SK-N-SH (cell line): ENCODE data around the gene N4BP2L2. TPM values are rescaled to one million over a fixed set of nuclear protein-coding genes. Genes with fewer than 3 reads are reported as not detected.

Experiments
- CTCF ChIA-PET: fragments of 300-600, 350-600 bp; formaldehyde crosslinking; extraction: SDS; loops from one replicate; lab custom pipeline; 2021; lab: Yijun Ruan, JAX
- POLR2A ChIA-PET: fragments of 350-600 bp; sonication (Branson Sonifier 250); formaldehyde crosslinking; extraction: SDS; loops from one replicate; lab custom pipeline; 2020; ENCODE audit warnings: antibody characterized with exemption, inconsistent platforms; lab: Yijun Ruan, JAX
- DNase-seq: peaks from one replicate; pipeline ENCODE4 v3.0.0; 2012
- H2AFZ ChIP-seq: fragments of 200-600 bp; sonication (generic); 2 replicates; pipeline ENCODE4 v1.8.1; 2016; ENCODE audit warnings: antibody characterized with exemption, mild to moderate bottlenecking, low read depth
- H3F3A ChIP-seq: fragments of 200-600 bp; sonication (generic); replicated peaks from 2 replicates; pipeline ENCODE3; 2016; ENCODE audit warnings: antibody characterized with exemption, mild to moderate bottlenecking; ENCODE audit not compliant: insufficient read depth
- H3K27ac ChIP-seq, 2 experiments: fragments of 200-500 bp in 1 of 2; fragments of 200-600 bp in 1 of 2; sonication (Bioruptor generic) in 1 of 2; sonication (generic), shearing (Covaris generic) in 1 of 2; 2 replicates each; pipeline versions ENCODE4 v1.5.1 to v1.6.1; 2014 to 2016; ENCODE audit warnings: low read depth in 2 of 2, inconsistent platforms in 1 of 2, low read length in 1 of 2, mild to moderate bottlenecking in 1 of 2, mixed read lengths in 1 of 2
- H3K27me3 ChIP-seq: fragments of 200-600 bp; sonication (generic), shearing (Covaris generic); 2 replicates; pipeline ENCODE4 v1.6.1; 2016; ENCODE audit warnings: mixed run types; ENCODE audit not compliant: insufficient read depth
- H3K36me3 ChIP-seq, 2 experiments: fragments of 200-500 bp in 1 of 2; fragments of 200-600 bp in 1 of 2; sonication (Bioruptor generic) in 1 of 2; sonication (generic) in 1 of 2; replicated peaks in 1 of 2; 2 replicates each; pipeline versions ENCODE3 to v1.5.1; 2014 to 2016; ENCODE audit warnings: low read length in 1 of 2, mild to moderate bottlenecking in 1 of 2; ENCODE audit not compliant: insufficient read depth in 2 of 2, control insufficient read depth in 1 of 2
- H3K4me1 ChIP-seq, 2 experiments: fragments of 200-500 bp in 1 of 2; fragments of 200-600 bp in 1 of 2; sonication (Bioruptor generic) in 1 of 2; sonication (generic), shearing (Covaris generic) in 1 of 2; 2 replicates each; pipeline versions ENCODE4 v1.5.1 to v1.6.1; 2014 to 2016; ENCODE audit warnings: low read depth in 1 of 2, low read length in 1 of 2, mixed run types in 1 of 2; ENCODE audit not compliant: insufficient read depth in 2 of 2, control insufficient read depth in 1 of 2
- H3K4me2 ChIP-seq: fragments of 200-600 bp; sonication (generic), shearing (Covaris generic); 2 replicates; pipeline ENCODE4 v1.6.1; 2017; ENCODE audit warnings: mixed run types
- H3K4me3 ChIP-seq, 2 experiments: fragments of 200-500 bp in 1 of 2; fragments of 200-600 bp in 1 of 2; sonication (Bioruptor generic) in 1 of 2; sonication (generic), shearing (Covaris generic) in 1 of 2; 2 replicates each; pipeline versions ENCODE4 v1.5.1 to v1.8.1; 2014 to 2016; ENCODE audit warnings: low read depth in 2 of 2, inconsistent platforms in 1 of 2, low read length in 1 of 2, mild to moderate bottlenecking in 1 of 2, mixed read lengths in 1 of 2, moderate library complexity in 1 of 2
- H3K79me2 ChIP-seq: fragments of 200-600 bp; sonication (generic); 2 replicates; pipeline ENCODE4 v1.8.1; 2017; ENCODE audit warnings: mild to moderate bottlenecking; ENCODE audit not compliant: insufficient read depth
- H3K9ac ChIP-seq: fragments of 200-600 bp; sonication (generic); 2 replicates; pipeline ENCODE4 v1.6.1; 2017; ENCODE audit warnings: mixed run types
- H3K9me2 ChIP-seq: fragments of 200-600 bp; sonication (generic); 2 replicates; pipeline ENCODE4 v1.6.1; 2017; ENCODE audit warnings: mixed run types
- H3K9me3 ChIP-seq: fragments of 200-600 bp; sonication (generic); 2 replicates; pipeline ENCODE4 v1.6.1; 2017; ENCODE audit warnings: mixed run types, mild to moderate bottlenecking, moderate library complexity
- H4K20me1 ChIP-seq: fragments of 200-600 bp; sonication (generic); 2 replicates; pipeline ENCODE4 v1.6.1; 2017; ENCODE audit warnings: mild to moderate bottlenecking, mixed run types; ENCODE audit not compliant: insufficient read depth
- CHD2 ChIP-seq: fragments of 150-350 bp; IDR thresholded peaks from 2 replicates; pipeline ENCODE4 v1.6.1; 2018; ENCODE audit warnings: low read length; ENCODE audit not compliant: partially characterized antibody
- ELF1 ChIP-seq: IDR thresholded peaks from 2 replicates; pipeline ENCODE4 v1.4.0; 2012
- EP300 ChIP-seq, 2 experiments: IDR thresholded peaks; 2 replicates each; pipeline versions ENCODE4 v1.4.0 to v1.6.1; 2012; ENCODE audit warnings: borderline replicate concordance in 1 of 2, low read depth in 1 of 2, low read length in 1 of 2
- EZH2phosphoT487 ChIP-seq: fragments of 200-600 bp; sonication (generic); IDR thresholded peaks from 2 replicates; pipeline ENCODE4 v1.6.1; 2017; ENCODE audit warnings: low read depth, mixed run types, mild to moderate bottlenecking, antibody characterized with exemption, moderate library complexity, borderline replicate concordance
- FOSL2 ChIP-seq: IDR thresholded peaks from 2 replicates; pipeline ENCODE4 v1.4.0; 2012; ENCODE audit warnings: low read depth, mild to moderate bottlenecking, moderate library complexity, borderline replicate concordance
- FOXJ3 ChIP-seq: sonication (generic); formaldehyde crosslinking; IDR thresholded peaks from 2 replicates; pipeline ENCODE4 v1.5.1; 2020; ENCODE audit warnings: mild to moderate bottlenecking, missing genetic modification reagents
- GABPA ChIP-seq: IDR thresholded peaks from 2 replicates; pipeline ENCODE4 v1.4.0; 2012; ENCODE audit warnings: low read depth, mild to moderate bottlenecking
- POLR2AphosphoS5 ChIP-seq: IDR thresholded peaks from 2 replicates; pipeline ENCODE4 v1.6.1; 2012; ENCODE audit warnings: low read depth, low read length
- RCOR1 ChIP-seq: fragments of 150-350 bp; IDR thresholded peaks from 2 replicates; pipeline ENCODE4 v1.6.1; 2017; ENCODE audit warnings: antibody characterized with exemption, low read length
- SIN3A ChIP-seq: IDR thresholded peaks from 2 replicates; pipeline ENCODE4 v1.6.1; 2012; ENCODE audit warnings: low read depth, mild to moderate bottlenecking, low read length, moderate library complexity, borderline replicate concordance
- TAF1 ChIP-seq: IDR thresholded peaks from 2 replicates; pipeline ENCODE4 v1.6.1; 2012; ENCODE audit warnings: low read depth, mild to moderate bottlenecking, low read length, moderate library complexity, borderline replicate concordance
- TCF12 ChIP-seq: IDR thresholded peaks from 2 replicates; pipeline ENCODE4 v1.4.0; 2012
- YY1 ChIP-seq: IDR thresholded peaks from 2 replicates; pipeline ENCODE4 v1.4.0; 2012; ENCODE audit warnings: low read depth, mild to moderate bottlenecking
- WGBS: methylation state at CpG from one replicate; pipeline ENCODE4 v1.1.6; 2017; ENCODE audit warnings: low lambda C conversion rate; 5-methylcytosine and 5-hydroxymethylcytosine counted together
- polyA plus RNA-seq, 3 experiments: library from polyadenylated mRNA; depleted of rRNA; stranded (reverse); fragments of >200 nt; gene quantifications; 2 replicates each; pipeline ENCODE4 v1.2.3, GENCODE V29; 2012
- TF ChIP-seq, protein P1 (sequence below): IDR thresholded peaks from 2 replicates; pipeline ENCODE4 v1.6.1; 2012; ENCODE audit warnings: mild to moderate bottlenecking, low read depth, low read length, moderate library complexity
- TF ChIP-seq, protein P2 (sequence below): IDR thresholded peaks from 2 replicates; pipeline ENCODE4 v1.4.0; 2012; ENCODE audit warnings: low read depth, borderline replicate concordance
- TF ChIP-seq, protein P3 (sequence below): IDR thresholded peaks from 2 replicates; pipeline ENCODE4 v1.4.0; 2012; ENCODE audit warnings: low read depth
- TF ChIP-seq, protein P4 (sequence below): IDR thresholded peaks from 2 replicates; pipeline ENCODE4 v1.4.0; 2012; ENCODE audit warnings: low read depth, borderline replicate concordance
- TF ChIP-seq, protein P5 (sequence below): IDR thresholded peaks from 2 replicates; pipeline ENCODE4; 2012

N4BP2L2 gene
- polyA plus RNA-seq, 1 of the 3 experiments (the other 2 are of a cell fraction), result 16.0 TPM

DNA sequence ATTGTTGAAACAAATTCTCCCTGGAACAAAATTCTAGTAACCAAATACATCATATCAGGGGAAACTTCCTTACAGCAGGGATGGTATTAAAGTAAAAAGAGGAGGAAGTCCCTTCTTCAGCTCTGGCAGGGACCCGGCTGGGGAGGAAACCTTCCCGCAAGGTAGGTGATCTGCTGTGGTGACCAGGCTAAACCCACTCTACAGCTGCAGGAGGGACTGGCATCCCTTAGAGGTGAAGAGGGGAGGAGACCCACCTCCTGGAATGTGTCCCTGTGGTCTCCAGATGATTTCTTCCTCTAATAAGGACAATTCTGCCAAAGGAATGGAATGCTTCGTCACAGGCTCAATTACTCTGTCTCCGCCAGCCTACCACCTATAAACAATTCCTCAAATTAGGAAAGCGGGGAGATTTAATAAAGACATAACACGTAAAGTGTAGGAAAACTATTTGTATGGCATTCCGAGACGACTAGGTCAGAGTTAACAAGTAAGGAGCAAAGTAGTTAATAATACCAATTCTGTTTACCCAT, 47.0 kb upstream of the N4BP2L2 start:
- H3F3A ChIP-seq, result peaks cover 8% of the 10 kb centered on the region
- H3K36me3 ChIP-seq, result no peaks in the 10 kb centered on the region
- peak overlapping the region; percentile 20; the same call in 1 of the 2 replicates for H3K9ac ChIP-seq
- H3K9me3 ChIP-seq, result no peaks in the 10 kb centered on the region
- no peak for DNase-seq
- TF ChIP-seq GABPA (no peak), TAF1 (no peak), EZH2phosphoT487 (no peak), YY1 (no peak), FOXJ3 (CRISPR knock-in tag) (no peak), SIN3A (no peak), EP300 (IDR thresholded peaks at IDR 0.05; ENCODE audit: borderline replicate concordance in 1 of 2, low read depth in 1 of 2, low read length in 1 of 2) (no peak), RCOR1 (no peak), CHD2 (no peak), ELF1 (no peak), TCF12 (no peak), FOSL2 (no peak), POLR2AphosphoS5 (no peak)
- TF ChIP-seq, protein P1, sequence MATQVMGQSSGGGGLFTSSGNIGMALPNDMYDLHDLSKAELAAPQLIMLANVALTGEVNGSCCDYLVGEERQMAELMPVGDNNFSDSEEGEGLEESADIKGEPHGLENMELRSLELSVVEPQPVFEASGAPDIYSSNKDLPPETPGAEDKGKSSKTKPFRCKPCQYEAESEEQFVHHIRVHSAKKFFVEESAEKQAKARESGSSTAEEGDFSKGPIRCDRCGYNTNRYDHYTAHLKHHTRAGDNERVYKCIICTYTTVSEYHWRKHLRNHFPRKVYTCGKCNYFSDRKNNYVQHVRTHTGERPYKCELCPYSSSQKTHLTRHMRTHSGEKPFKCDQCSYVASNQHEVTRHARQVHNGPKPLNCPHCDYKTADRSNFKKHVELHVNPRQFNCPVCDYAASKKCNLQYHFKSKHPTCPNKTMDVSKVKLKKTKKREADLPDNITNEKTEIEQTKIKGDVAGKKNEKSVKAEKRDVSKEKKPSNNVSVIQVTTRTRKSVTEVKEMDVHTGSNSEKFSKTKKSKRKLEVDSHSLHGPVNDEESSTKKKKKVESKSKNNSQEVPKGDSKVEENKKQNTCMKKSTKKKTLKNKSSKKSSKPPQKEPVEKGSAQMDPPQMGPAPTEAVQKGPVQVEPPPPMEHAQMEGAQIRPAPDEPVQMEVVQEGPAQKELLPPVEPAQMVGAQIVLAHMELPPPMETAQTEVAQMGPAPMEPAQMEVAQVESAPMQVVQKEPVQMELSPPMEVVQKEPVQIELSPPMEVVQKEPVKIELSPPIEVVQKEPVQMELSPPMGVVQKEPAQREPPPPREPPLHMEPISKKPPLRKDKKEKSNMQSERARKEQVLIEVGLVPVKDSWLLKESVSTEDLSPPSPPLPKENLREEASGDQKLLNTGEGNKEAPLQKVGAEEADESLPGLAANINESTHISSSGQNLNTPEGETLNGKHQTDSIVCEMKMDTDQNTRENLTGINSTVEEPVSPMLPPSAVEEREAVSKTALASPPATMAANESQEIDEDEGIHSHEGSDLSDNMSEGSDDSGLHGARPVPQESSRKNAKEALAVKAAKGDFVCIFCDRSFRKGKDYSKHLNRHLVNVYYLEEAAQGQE, result no peak
- TF ChIP-seq, protein P2, sequence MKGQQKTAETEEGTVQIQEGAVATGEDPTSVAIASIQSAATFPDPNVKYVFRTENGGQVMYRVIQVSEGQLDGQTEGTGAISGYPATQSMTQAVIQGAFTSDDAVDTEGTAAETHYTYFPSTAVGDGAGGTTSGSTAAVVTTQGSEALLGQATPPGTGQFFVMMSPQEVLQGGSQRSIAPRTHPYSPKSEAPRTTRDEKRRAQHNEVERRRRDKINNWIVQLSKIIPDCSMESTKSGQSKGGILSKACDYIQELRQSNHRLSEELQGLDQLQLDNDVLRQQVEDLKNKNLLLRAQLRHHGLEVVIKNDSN, result no peak
- TF ChIP-seq, protein P3, sequence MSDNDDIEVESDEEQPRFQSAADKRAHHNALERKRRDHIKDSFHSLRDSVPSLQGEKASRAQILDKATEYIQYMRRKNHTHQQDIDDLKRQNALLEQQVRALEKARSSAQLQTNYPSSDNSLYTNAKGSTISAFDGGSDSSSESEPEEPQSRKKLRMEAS, result no peak
- TF ChIP-seq, protein P4, sequence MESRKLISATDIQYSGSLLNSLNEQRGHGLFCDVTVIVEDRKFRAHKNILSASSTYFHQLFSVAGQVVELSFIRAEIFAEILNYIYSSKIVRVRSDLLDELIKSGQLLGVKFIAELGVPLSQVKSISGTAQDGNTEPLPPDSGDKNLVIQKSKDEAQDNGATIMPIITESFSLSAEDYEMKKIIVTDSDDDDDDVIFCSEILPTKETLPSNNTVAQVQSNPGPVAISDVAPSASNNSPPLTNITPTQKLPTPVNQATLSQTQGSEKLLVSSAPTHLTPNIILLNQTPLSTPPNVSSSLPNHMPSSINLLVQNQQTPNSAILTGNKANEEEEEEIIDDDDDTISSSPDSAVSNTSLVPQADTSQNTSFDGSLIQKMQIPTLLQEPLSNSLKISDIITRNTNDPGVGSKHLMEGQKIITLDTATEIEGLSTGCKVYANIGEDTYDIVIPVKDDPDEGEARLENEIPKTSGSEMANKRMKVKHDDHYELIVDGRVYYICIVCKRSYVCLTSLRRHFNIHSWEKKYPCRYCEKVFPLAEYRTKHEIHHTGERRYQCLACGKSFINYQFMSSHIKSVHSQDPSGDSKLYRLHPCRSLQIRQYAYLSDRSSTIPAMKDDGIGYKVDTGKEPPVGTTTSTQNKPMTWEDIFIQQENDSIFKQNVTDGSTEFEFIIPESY, result no peak
- TF ChIP-seq, protein P5, sequence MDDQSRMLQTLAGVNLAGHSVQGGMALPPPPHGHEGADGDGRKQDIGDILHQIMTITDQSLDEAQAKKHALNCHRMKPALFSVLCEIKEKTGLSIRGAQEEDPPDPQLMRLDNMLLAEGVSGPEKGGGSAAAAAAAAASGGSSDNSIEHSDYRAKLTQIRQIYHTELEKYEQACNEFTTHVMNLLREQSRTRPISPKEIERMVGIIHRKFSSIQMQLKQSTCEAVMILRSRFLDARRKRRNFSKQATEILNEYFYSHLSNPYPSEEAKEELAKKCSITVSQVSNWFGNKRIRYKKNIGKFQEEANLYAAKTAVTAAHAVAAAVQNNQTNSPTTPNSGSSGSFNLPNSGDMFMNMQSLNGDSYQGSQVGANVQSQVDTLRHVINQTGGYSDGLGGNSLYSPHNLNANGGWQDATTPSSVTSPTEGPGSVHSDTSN, result no peak
- H2AFZ ChIP-seq, result peak overlapping the region; percentile 93
- peaks cover 16% of the 10 kb centered on the region for H4K20me1 ChIP-seq
- WGBS, result 44% methylated on average over 8 of the region's 8 CpGs
- H3K4me1 ChIP-seq, result peaks cover 15 to 25% of the 10 kb centered on the region in 2 experiments; a peak in 3 of 4 replicates
- no peaks in the 10 kb centered on the region for H3K9me2 ChIP-seq
- no peaks in the 10 kb centered on the region for H3K27me3 ChIP-seq
- peak overlapping the region; percentile 19 to 60; a peak in 3 of 4 replicates for H3K27ac ChIP-seq
- ChIA-PET POLR2A (interaction anchor here (1.1 kb wide), 1 partner anchor 957 kb away, joined by 6 read pairs; no protein-coding TSS in a partner anchor), CTCF (interaction anchor here (0.6 to 4.8 kb wide), 30 partner anchors 16 to 1491 kb away, joined by 3 to 28 read pairs (median 4); no protein-coding TSS in a partner anchor)
- peak overlapping the region; percentile 51 to 74 for H3K4me3 ChIP-seq
- peak overlapping the region; percentile 66 for H3K4me2 ChIP-seq
- H3K79me2 ChIP-seq, result peaks cover 36% of the 10 kb centered on the region
